Naive thymus-derived CD4-positive, alpha-beta T cell (primary cell): ENCODE measurements around the gene SGSH. TPM values are rescaled to one million over a fixed set of nuclear protein-coding genes. Genes with fewer than 3 reads are reported as not detected.

ENCODE experiments used
- ATAC-seq: fragments of 150-1000 bp; cut with Tn5 transposase; 2 replicates; pipeline ENCODE4 v1.10.0; 2021; ENCODE audit warnings: mild to moderate bottlenecking, moderate library complexity
- CTCF ChIA-PET: fragments of 350-600 bp; sonication (Branson Sonifier 250); formaldehyde crosslinking; loops from one replicate; lab custom pipeline; 2021; ENCODE audit warnings: antibody characterized with exemption; lab: Charles Lee
- POLR2A ChIA-PET: fragments of 350-600 bp; sonication (Branson Sonifier 250); formaldehyde crosslinking; loops from one replicate; lab custom pipeline; 2021; ENCODE audit warnings: antibody characterized with exemption, inconsistent platforms; lab: Charles Lee
- DNase-seq, 9 donors: peaks; one replicate each; pipeline versions ENCODE4 v3.0.0 to v3.0.0-alpha.2; 2020 to 2022; ENCODE audit warnings: mixed read lengths in 1 of 9
- H3K27ac ChIP-seq: one replicate; pipeline ENCODE4 v1.7.0; 2013; ENCODE audit warnings: mild to moderate bottlenecking, low read depth, low read length, moderate library complexity
- H3K27me3 ChIP-seq, 2 donors: one replicate each; pipeline ENCODE4 v1.7.0; 2013; ENCODE audit warnings: low read length in 2 of 2, mild to moderate bottlenecking in 2 of 2, moderate library complexity in 2 of 2; ENCODE audit not compliant: control insufficient read depth in 2 of 2, insufficient read depth in 2 of 2
- H3K36me3 ChIP-seq, 3 experiments: 1 replicate in 2 of 3; 2 replicates in 1 of 3; pipeline ENCODE4 v1.7.0; 2013; ENCODE audit warnings: low read length in 3 of 3, mild to moderate bottlenecking in 3 of 3, moderate library complexity in 1 of 3; ENCODE audit not compliant: insufficient read depth in 3 of 3, control insufficient read depth in 2 of 3
- H3K4me1 ChIP-seq, 2 donors: one replicate each; pipeline ENCODE4 v1.7.0; 2013; ENCODE audit warnings: low read length in 2 of 2, mild to moderate bottlenecking in 2 of 2, moderate library complexity in 1 of 2; ENCODE audit not compliant: control insufficient read depth in 2 of 2, insufficient read depth in 2 of 2
- H3K4me3 ChIP-seq: 2 replicates; pipeline ENCODE4 v1.7.0; 2013; ENCODE audit warnings: mild to moderate bottlenecking, low read length
- H3K9me3 ChIP-seq, 3 experiments: 1 replicate in 2 of 3; 2 replicates in 1 of 3; pipeline ENCODE4 v1.7.0; 2013; ENCODE audit warnings: low read length in 3 of 3; ENCODE audit not compliant: control insufficient read depth in 2 of 3
- H3K27ac Mint-ChIP-seq, 9 donors: one replicate each; pipeline ENCODE4 v1.8.0; 2020 to 2022; ENCODE audit warnings: mixed read lengths in 9 of 9, mild to moderate bottlenecking in 8 of 9, moderate library complexity in 5 of 9, inconsistent platforms in 2 of 9
- H3K27me3 Mint-ChIP-seq, 5 donors: one replicate each; pipeline ENCODE4 v1.8.0; 2021 to 2022; ENCODE audit warnings: mixed read lengths in 5 of 5, mild to moderate bottlenecking in 1 of 5
- H3K36me3 Mint-ChIP-seq, 5 donors: one replicate each; pipeline ENCODE4 v1.8.0; 2020 to 2022; ENCODE audit warnings: mixed read lengths in 5 of 5, mild to moderate bottlenecking in 3 of 5, inconsistent platforms in 1 of 5
- H3K4me1 Mint-ChIP-seq, 7 donors: one replicate each; pipeline ENCODE4 v1.8.0; 2020 to 2022; ENCODE audit warnings: mixed read lengths in 7 of 7, mild to moderate bottlenecking in 3 of 7, inconsistent platforms in 1 of 7
- H3K4me3 Mint-ChIP-seq, 10 donors: one replicate each; pipeline ENCODE4 v1.8.0; 2020 to 2022; ENCODE audit warnings: mild to moderate bottlenecking in 10 of 10, mixed read lengths in 10 of 10, moderate library complexity in 6 of 10, inconsistent platforms in 2 of 10
- H3K9me3 Mint-ChIP-seq, 11 donors: one replicate each; pipeline ENCODE4 v1.8.0; 2020 to 2022; ENCODE audit warnings: mixed read lengths in 11 of 11, mild to moderate bottlenecking in 4 of 11, inconsistent platforms in 1 of 11, moderate library complexity in 1 of 11
- intact Hi-C, 2 donors: fragments of 100-400 bp; cut with micrococcal nuclease; formaldehyde crosslinking; loops; one replicate each; pipeline ENCODE4 v1.15.1; 2023
- polyA plus RNA-seq, 2 donors: library from polyadenylated mRNA; unstranded; fragments of 300-500 nt; fragmentation: Illumina TruSeq; gene quantifications; one replicate each; pipeline ENCODE4 v1.2.3, GENCODE V29; 2021
- total RNA-seq, 6 experiments: library from RNA in 5 of 6; stranded (reverse) in 5 of 6; gene quantifications; 1 replicate in 5 of 6; 2 replicates in 1 of 6; pipeline ENCODE4 v1.2.3 and lab custom pipeline; 2021 to 2026

The SGSH gene
- total and polyA plus RNA-seq, 7 experiments from 2014 or later: 31.1 to 181 (median 116) TPM

GRCh38 chr17:80251966-80252365, 31.8 kb upstream of the SGSH start:
- H3K27me3 ChIP-seq: no peaks in the 10 kb centered on the region
- H3K27ac ChIP-seq: no peak overlapping the region
- DNase-seq (no peak), ATAC-seq (no peak)
- ChIA-PET CTCF (interaction anchor here (1.4 to 4.4 kb wide), 2 partner anchors 55 to 57 kb away, joined by 3 to 15 read pairs; no protein-coding TSS in a partner anchor), POLR2A (interaction anchor here (0.7 kb wide), 1 partner anchor 13 kb away, joined by 3 read pairs; no protein-coding TSS in a partner anchor)
- no peak overlapping the region for H3K4me3 ChIP-seq
- no peak overlapping the region for H3K4me3 Mint-ChIP-seq
- no peaks in the 10 kb centered on the region for H3K9me3 ChIP-seq
- H3K27ac Mint-ChIP-seq: peak overlapping the region in 8 of 9 donors; percentile 10 to 90 (median 52)
- intact Hi-C loops: loop anchor here (1.0 to 5.0 kb wide), 4 partner anchors 33 to 245 kb away; partner anchors contain the start of gene EIF4A3 (in 2 of the 2)
- H3K27me3 Mint-ChIP-seq: no peaks in the 10 kb centered on the region
- H3K9me3 Mint-ChIP-seq: no peaks in the 10 kb centered on the region
- peaks cover 0 to 21% (median 0%) of the 10 kb centered on the region in 3 experiments for H3K36me3 ChIP-seq
- no peaks in the 10 kb centered on the region for H3K36me3 Mint-ChIP-seq
- H3K4me1 ChIP-seq: peaks cover 4 to 15% of the 10 kb centered on the region in 2 donors
- H3K4me1 Mint-ChIP-seq: peaks cover 0 to 45% (median 9%) of the 10 kb centered on the region in 7 donors

- H3K36me3 Mint-ChIP-seq: peaks cover 0 to 6% (median 4%) of the 10 kb centered on the region in 5 donors
- DNase-seq: no peak
- no peak overlapping the region for H3K27ac Mint-ChIP-seq
- ChIA-PET CTCF (interaction anchor here (1.1 kb wide), 1 partner anchor 53 kb away, joined by 3 read pairs; no protein-coding TSS in a partner anchor), POLR2A (no interaction called here)
- ATAC-seq: no peak
- no peaks in the 10 kb centered on the region for H3K9me3 ChIP-seq
- H3K9me3 Mint-ChIP-seq: no peaks in the 10 kb centered on the region
- H3K27me3 Mint-ChIP-seq: no peaks in the 10 kb centered on the region
- peaks cover 1 to 4% of the 10 kb centered on the region in 2 donors for H3K4me1 ChIP-seq
- intact Hi-C loops: no loop called here
- peaks cover 0 to 24% (median 7%) of the 10 kb centered on the region in 7 donors for H3K4me1 Mint-ChIP-seq
- no peaks in the 10 kb centered on the region for H3K27me3 ChIP-seq
- H3K36me3 ChIP-seq: peaks cover 0 to 44% (median 0%) of the 10 kb centered on the region in 3 experiments
- no peak overlapping the region for H3K27ac ChIP-seq
- no peak overlapping the region for H3K4me3 ChIP-seq
- no peak overlapping the region for H3K4me3 Mint-ChIP-seq
Observed at GRCh38 chr17:80248894-80249710, 29.0 kb upstream of the SGSH start.

- CTCF ChIA-PET: interaction anchor here (0.6 to 1.1 kb wide), 2 partner anchors 52 to 163 kb away, joined by 3 to 4 read pairs; no protein-coding TSS in a partner anchor
- Mint-ChIP-seq H3K27ac (no peak overlapping the region), H3K9me3 (no peaks in the 10 kb centered on the region), H3K27me3 (no peaks in the 10 kb centered on the region), H3K4me3 (no peak overlapping the region), H3K36me3 (peaks cover 0 to 6% (median 4%) of the 10 kb centered on the region in 5 donors), H3K4me1 (peaks cover 0 to 16% (median 3%) of the 10 kb centered on the region in 7 donors)
- intact Hi-C loops: no loop called here
- Histone ChIP-seq H3K36me3 (peaks cover 0 to 51% (median 0%) of the 10 kb centered on the region in 3 experiments), H3K9me3 (no peaks in the 10 kb centered on the region), H3K4me1 (peaks cover 0 to 3% of the 10 kb centered on the region in 2 donors), H3K4me3 (no peak overlapping the region), H3K27ac (no peak overlapping the region), H3K27me3 (no peaks in the 10 kb centered on the region)
- ATAC-seq (no peak), DNase-seq (no peak)
- POLR2A ChIA-PET: no interaction called here
Observed at GRCh38 chr17:80248001-80248893, 28.1 kb upstream of the SGSH start.

- ATAC-seq (no peak), DNase-seq (no peak)
- no peak overlapping the region for H3K27ac Mint-ChIP-seq
- H3K27me3 ChIP-seq: no peaks in the 10 kb centered on the region
- peaks cover 0 to 51% (median 0%) of the 10 kb centered on the region in 3 experiments for H3K36me3 ChIP-seq
- intact Hi-C loops: no loop called here
- H3K4me3 Mint-ChIP-seq: no peak overlapping the region
- no peaks in the 10 kb centered on the region for H3K4me1 ChIP-seq
- peaks cover 0 to 10% (median 0%) of the 10 kb centered on the region in 7 donors for H3K4me1 Mint-ChIP-seq
- no peaks in the 10 kb centered on the region for H3K9me3 ChIP-seq
- no peak overlapping the region for H3K4me3 ChIP-seq
- no peaks in the 10 kb centered on the region for H3K27me3 Mint-ChIP-seq
- peaks cover 0 to 6% (median 4%) of the 10 kb centered on the region in 5 donors for H3K36me3 Mint-ChIP-seq
- no peak overlapping the region for H3K27ac ChIP-seq
- ChIA-PET POLR2A (no interaction called here), CTCF (interaction anchor here (0.6 kb wide), 1 partner anchor 162 kb away, joined by 4 read pairs; no protein-coding TSS in a partner anchor)
- no peaks in the 10 kb centered on the region for H3K9me3 Mint-ChIP-seq
Observed at GRCh38 chr17:80247561-80247960, 27.4 kb upstream of the SGSH start.

GRCh38 chr17:80246726-80247125, 26.6 kb upstream of the SGSH start:
- Histone ChIP-seq H3K27ac (no peak overlapping the region), H3K9me3 (no peaks in the 10 kb centered on the region), H3K27me3 (no peaks in the 10 kb centered on the region), H3K4me3 (no peak overlapping the region), H3K4me1 (no peaks in the 10 kb centered on the region), H3K36me3 (peaks cover 0 to 59% (median 0%) of the 10 kb centered on the region in 3 experiments)
- H3K36me3 Mint-ChIP-seq: peaks cover 0 to 6% (median 4%) of the 10 kb centered on the region in 5 donors
- no peak for ATAC-seq
- POLR2A ChIA-PET: no interaction called here
- no peaks in the 10 kb centered on the region for H3K27me3 Mint-ChIP-seq
- no peak overlapping the region for H3K27ac Mint-ChIP-seq
- DNase-seq: no peak
- peaks cover 0 to 1% (median 0%) of the 10 kb centered on the region in 7 donors for H3K4me1 Mint-ChIP-seq
- peak overlapping the region in 1 of 10 donors; percentile 51 for H3K4me3 Mint-ChIP-seq
- H3K9me3 Mint-ChIP-seq: no peaks in the 10 kb centered on the region
- intact Hi-C loops: no loop called here
- CTCF ChIA-PET: no interaction called here

GRCh38 chr17:80246266-80246681, 26.1 kb upstream of the SGSH start:
- H3K4me3 Mint-ChIP-seq: peak overlapping the region in 1 of 10 donors; percentile 51
- CTCF ChIA-PET: no interaction called here
- Histone ChIP-seq H3K4me3 (no peak overlapping the region), H3K4me1 (no peaks in the 10 kb centered on the region), H3K27me3 (no peaks in the 10 kb centered on the region), H3K36me3 (peaks cover 0 to 64% (median under 1%) of the 10 kb centered on the region in 3 experiments), H3K9me3 (no peaks in the 10 kb centered on the region), H3K27ac (no peak overlapping the region)
- intact Hi-C loops: no loop called here
- H3K27ac Mint-ChIP-seq: no peak overlapping the region
- H3K27me3 Mint-ChIP-seq: no peaks in the 10 kb centered on the region
- peaks cover 0 to 10% (median 8%) of the 10 kb centered on the region in 5 donors for H3K36me3 Mint-ChIP-seq
- no peaks in the 10 kb centered on the region for H3K9me3 Mint-ChIP-seq
- no peaks in the 10 kb centered on the region for H3K4me1 Mint-ChIP-seq
- POLR2A ChIA-PET: no interaction called here
- ATAC-seq (no peak), DNase-seq (no peak)
